Stimulated activated CD8-positive, alpha-beta memory T cell treated with anti-CD3 and anti-CD28 coated beads, Interleukin-7, amount 100 ng/mL, for 48 hours (primary cell): Measurements from ENCODE around the gene CAMK4.
"Not testable (repeated sequence)": the region's sequence is repeated elsewhere in the genome, so short reads cannot be mapped to it uniquely, and the experiment has no call there.

Source experiments
- DNase-seq, 2 donors: peaks; one replicate each; pipeline ENCODE4 v3.0.0-alpha.2; 2020; ENCODE audit warnings: low read depth in 1 of 2; ENCODE audit errors: extremely low read depth in 1 of 2

Gene CAMK4

DNA sequence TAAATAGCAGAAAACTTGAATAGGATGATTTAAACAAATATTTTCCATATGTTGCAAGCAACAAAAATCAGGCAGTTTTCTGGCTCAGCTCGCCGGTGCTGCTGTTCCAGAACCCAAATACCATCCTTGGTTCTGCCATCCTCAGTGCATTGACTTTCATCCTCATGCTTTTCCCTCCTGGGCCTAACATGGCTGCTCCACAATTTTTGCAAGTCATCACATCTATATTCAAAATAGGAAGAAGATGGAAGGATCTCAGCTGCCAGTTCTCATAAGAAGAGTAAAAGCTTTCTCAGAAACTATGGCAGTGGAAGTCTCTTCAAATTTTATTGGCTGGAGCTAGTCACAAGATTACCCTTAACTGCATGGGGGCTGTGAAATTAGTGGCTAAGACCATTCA, 151.5 kb downstream of the CAMK4 start:
- no peak for DNase-seq

GRCh38 chr5:111377306-111377705, 153.1 kb downstream of the CAMK4 start:
- no peak for DNase-seq

GRCh38 chr5:111379391-111379816, 155.2 kb downstream of the CAMK4 start:
- DNase-seq, result no peak

DNA sequence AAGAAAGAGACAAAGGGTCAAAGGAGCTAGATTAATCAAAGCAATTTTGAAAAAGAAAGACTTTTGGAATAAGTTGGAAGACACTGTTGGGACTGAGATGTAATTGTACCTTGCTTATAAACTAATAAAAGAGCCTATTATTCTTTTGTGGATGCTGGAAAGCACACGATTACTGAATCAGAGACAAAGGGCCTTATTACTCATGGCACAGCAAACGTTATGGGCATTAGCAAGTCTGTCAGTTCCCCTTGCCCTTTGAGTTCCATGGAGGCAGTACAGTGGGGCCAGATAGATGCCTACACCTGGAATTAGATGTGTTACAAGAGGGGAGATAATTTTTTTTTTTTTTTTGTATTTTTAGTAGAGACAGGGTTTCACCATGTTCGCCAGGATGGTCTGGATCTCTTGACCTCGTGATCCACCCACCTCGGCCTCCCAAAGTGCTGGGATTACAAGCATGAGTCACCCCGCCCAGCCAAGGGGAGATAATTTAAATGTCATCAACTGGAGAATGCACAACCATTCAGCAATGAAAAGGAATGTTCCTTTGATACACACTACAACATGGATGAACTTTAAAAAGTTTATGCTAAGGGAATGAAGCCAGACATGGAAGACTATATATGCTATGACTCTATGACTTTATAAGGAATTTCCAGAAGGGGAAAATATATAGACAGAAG, 159.2 kb downstream of the CAMK4 start:
- no peak for DNase-seq

- DNase-seq, result no peak
Observed at GRCh38 chr5:111384220-111384619, 160.0 kb downstream of the CAMK4 start.

DNA sequence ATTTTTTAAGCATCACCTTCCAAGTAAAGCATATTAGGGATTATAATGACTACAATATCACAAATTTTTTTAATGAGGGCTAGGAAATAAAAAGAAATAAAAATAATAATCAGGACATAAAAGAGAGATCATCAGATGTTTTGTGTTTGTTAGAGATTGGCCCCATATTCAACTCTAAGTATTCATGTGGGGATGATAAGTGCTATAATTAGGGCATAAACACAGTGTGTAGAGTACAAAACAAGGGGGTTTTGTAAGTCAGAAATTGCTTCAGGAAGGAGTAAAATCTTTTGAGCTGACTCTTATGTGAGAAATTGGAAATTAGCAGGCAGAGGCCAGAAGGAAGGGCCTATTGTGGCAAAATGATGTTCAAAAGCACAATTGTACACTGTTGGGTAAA, 160.9 kb downstream of the CAMK4 start:
- no peak for DNase-seq

DNA sequence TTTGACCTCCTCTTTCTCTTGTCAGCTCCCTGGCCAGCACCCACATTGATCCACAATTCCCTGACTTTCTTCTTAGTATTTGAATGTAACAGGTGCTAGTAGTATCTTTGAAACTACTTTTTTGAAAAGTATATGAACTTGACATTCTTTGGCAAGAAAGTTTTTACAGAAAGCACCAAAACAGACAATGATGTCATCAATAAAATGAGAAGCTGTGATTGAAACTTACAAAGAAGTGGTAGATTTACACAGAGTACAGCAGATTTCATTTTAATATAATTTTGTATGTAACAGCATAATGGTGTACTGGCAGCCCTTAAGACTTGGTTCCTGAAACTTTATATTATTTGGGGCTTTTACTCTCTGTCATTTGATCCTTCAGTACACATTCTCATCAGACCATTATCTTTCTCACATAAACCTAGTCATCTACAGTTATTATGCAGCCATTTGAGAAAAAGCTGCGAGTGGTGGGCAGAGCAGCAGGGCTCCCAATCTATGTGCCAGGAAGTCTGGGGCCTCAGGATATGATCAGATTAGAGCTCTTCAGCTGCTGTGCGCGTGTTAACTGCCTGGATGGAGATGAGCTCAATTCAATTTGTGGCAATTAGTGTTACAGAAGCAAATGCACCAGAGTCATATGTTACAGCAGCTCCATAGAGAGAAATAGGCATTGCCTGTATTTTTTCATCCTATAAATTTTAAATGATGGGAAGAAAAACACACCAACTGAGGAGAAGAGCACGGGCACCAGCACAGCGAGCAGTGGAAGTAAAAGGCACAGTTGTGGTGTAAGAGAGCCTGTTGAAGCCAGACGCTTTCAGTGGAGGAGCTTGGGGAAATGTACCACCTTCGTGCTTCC, 162.0 kb downstream of the CAMK4 start:
- no peak for DNase-seq

- DNase-seq, result no peak
Observed at GRCh38 chr5:111386832-111387162, 162.6 kb downstream of the CAMK4 start.

- DNase-seq, result no peak
Observed at GRCh38 chr5:111387361-111387760, 163.2 kb downstream of the CAMK4 start.

GRCh38 chr5:111389390-111390082, 165.4 kb downstream of the CAMK4 start:
- DNase-seq, result no peak

- DNase-seq, result no peak
Observed at GRCh38 chr5:111392181-111392580, 168.0 kb downstream of the CAMK4 start.

- DNase-seq, result no peak
Observed at GRCh38 chr5:111394586-111394985, 170.4 kb downstream of the CAMK4 start.

DNA sequence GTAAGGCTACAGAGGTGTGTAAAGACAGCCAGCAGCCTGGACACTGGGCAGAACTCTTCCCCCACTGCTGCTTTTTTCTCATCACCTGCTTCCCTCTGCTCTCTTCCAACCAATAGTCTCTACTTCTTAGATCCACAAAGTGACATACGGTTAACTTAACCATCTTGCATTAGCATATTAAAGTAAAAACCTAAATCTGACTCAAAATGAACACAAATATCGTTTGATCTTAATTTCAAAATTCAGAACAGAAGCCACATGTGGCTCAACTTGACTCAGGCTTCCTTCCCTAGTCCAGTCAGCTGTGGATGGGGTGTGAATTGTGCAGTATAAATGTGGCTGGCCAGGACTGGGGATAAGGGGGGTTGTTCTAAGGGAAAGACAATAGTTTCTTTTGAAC, 173.8 kb downstream of the CAMK4 start:
- DNase-seq, result no peak

GRCh38 chr5:111399113-111399512, 174.9 kb downstream of the CAMK4 start:
- no peak for DNase-seq

DNA sequence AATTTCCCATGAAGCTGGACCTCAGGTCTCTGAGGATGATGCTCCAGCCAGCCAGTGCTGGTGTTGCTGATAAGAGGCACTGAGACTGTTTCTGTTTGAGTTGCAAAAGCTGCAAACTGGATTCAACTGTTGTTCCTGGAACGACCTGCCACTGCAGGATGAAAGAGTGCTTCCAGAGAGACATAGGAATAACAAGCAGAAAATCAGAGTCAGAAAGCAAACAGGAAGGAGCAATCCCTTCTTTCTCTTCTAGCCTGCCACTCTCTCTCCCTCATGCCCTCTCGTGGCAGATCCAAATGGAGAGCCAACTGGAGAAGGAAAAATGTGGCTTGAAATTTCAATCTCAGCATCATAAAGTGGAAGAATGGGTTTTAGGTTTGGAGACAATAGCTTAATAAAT, 177.7 kb downstream of the CAMK4 start:
- DNase-seq, result no peak

DNA sequence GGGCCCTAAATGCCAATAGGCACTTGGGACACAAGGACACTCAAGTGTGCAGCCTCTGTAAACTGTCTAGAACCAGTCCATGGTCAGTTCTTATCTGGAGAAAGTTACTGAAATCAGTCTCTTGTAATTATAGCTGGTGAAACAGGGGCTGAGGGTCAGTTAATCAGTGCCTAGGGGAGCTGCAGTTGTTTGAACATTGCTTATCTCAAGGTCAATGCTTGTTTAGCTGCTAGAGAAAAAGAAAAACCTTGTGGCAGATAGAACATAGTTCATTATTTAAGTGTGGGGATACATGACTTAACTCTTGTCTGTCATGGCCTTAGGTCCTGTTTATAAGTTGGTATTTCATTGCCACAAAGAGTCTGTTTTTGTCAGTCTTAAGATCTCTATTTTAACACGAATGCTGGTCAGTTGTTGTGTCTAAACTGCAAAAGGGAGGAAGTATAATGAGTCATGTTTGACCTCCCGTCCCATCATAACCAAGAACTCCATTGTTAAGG, 180.1 kb downstream of the CAMK4 start:
- DNase-seq, result no peak

DNA sequence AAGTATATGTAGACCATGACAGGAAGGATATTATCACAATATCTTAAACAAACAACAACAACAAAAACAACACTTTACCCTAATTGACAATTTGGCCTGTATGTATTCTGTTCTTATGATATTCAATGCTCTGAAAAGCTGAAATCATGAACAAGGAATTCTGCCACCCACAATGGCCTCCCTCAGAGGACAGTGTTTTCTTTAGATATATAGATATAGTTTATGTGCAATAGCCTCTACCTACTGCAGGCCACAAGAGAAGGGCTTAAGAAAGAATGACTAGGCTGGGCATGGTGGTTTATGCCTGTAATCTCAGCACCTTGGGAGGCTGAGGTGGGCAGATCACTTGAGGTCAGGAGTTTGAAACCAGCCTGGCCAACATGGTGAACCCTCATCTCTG, 183.4 kb downstream of the CAMK4 start:
- DNase-seq, result no peak

- no peak for DNase-seq
Observed at GRCh38 chr5:111408817-111409216, 184.6 kb downstream of the CAMK4 start.

GRCh38 chr5:111409266-111409665, 185.1 kb downstream of the CAMK4 start:
- DNase-seq, result not testable (repeated sequence)

DNA sequence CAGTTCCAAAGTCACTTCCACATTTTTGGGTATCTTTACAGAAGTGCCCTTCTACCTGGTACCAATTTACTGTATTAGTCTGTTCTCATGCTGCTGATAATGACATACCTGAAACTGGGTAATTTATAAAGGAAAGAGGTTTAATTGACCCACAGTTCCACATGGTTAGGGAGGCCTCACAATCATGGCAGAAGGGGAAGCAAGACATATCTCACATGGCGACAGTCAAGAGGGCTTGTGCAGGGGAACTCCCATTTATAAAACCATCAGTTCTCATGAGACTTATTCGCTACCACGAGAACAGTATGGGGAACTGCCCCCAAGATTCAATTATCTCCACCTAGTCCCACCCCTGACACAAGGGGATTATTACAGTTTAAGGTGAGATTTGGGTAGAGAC, 185.9 kb downstream of the CAMK4 start:
- DNase-seq, result not testable (repeated sequence)

- no peak for DNase-seq
Observed at GRCh38 chr5:111411301-111411700, 187.1 kb downstream of the CAMK4 start.

- DNase-seq, result no peak
Observed at GRCh38 chr5:111412593-111412992, 188.4 kb downstream of the CAMK4 start.
